Measurements from ENCODE around the gene INPP5E.
A peak's percentile ranks its signal among the peaks of the same experiment; 100 is the strongest.

Gene INPP5E

GRCh38 chr9:136451221-136451877 is 11.7 kb upstream of the INPP5E start:
- TF ChIP-seq PAX5 (IDR thresholded peaks at IDR 0.05; ENCODE audit: insufficient read depth, low read length, severe bottlenecking), result no peak
- no peak for DNase-seq (ENCODE audit: insufficient read length, low spot score)
- FAIRE-seq, result no peak

DNA sequence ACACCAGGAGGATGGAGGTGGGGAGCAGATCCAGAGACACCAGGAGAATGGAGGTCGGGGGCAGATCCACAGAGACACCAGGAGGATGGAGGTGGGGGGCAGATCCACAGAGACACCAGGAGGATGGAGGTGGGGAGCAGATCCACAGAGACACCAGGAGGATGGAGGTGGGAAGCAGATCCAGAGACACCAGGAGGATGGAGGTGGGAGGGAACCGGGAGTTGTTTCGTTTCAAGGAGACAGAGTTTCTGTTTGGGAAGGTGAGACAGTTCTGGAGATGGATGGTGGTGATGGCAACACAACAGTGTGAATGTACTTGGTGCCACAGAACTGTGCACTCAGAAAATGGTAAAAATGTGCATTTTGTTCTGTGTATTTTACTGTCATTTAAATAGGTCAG is 9.0 kb upstream of the INPP5E start:
- FAIRE-seq (peak; percentile 13), DNase-seq (ENCODE audit: insufficient read length, low spot score) (no peak)
- TF ChIP-seq POU2F2 (IDR thresholded peaks at IDR 0.05; ENCODE audit: low read depth, low read length) (no peak), TAF1 (IDR thresholded peaks at IDR 0.05; ENCODE audit: low read depth, low read length) (no peak), SPI1 (IDR thresholded peaks at IDR 0.05; ENCODE audit: low read depth, low read length) (no peak), POLR2AphosphoS5 (IDR thresholded peaks at IDR 0.05; ENCODE audit: low read depth, low read length) (no peak), PAX5 (IDR thresholded peaks at IDR 0.05; ENCODE audit: insufficient read depth, low read length, severe bottlenecking) (no peak), POLR2A (IDR thresholded peaks at IDR 0.05; ENCODE audit: low read depth, low read length) (no peak)

DNA sequence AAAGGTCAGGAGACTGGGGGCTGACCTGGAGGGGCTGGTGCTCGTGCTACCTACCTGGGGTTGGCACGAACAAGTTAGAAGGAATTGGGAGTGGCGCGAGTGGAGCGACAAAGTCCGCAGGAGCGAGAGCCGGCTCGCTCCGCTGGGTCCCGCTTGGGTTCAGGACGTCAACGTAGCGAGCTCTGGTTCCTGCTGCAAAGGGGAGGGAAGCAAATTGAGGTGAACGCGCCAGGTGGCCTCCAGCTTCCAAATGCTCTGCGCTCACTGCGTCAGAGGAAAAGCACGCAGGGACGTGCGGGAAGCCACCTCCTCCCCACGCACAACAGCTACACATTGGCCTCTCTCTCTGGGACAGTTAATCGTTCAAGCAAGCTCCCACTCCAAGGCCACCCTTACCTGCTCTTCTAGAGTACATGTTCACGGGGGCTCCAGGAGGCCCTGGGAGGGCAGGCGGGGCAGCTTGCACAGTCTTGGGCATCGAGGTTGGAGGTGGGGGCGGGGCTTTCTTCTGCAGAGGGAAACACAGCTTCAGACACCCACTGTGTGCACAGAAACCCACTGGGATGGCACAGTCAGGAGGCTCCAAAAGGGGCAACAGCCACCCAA is 7.6 kb upstream of the INPP5E start:
- TF ChIP-seq SPI1 (IDR thresholded peaks at IDR 0.05; ENCODE audit: low read depth, low read length) (no peak), PAX5 (IDR thresholded peaks at IDR 0.05; ENCODE audit: insufficient read depth, low read length, severe bottlenecking) (no peak), TAF1 (IDR thresholded peaks at IDR 0.05; ENCODE audit: low read depth, low read length) (no peak), POU2F2 (IDR thresholded peaks at IDR 0.05; ENCODE audit: low read depth, low read length) (no peak), POLR2AphosphoS5 (IDR thresholded peaks at IDR 0.05; ENCODE audit: low read depth, low read length) (no peak), POLR2A (IDR thresholded peaks at IDR 0.05; ENCODE audit: low read depth, low read length) (no peak)
- no peak for DNase-seq (ENCODE audit: insufficient read length, low spot score)
- no peak for FAIRE-seq

DNA sequence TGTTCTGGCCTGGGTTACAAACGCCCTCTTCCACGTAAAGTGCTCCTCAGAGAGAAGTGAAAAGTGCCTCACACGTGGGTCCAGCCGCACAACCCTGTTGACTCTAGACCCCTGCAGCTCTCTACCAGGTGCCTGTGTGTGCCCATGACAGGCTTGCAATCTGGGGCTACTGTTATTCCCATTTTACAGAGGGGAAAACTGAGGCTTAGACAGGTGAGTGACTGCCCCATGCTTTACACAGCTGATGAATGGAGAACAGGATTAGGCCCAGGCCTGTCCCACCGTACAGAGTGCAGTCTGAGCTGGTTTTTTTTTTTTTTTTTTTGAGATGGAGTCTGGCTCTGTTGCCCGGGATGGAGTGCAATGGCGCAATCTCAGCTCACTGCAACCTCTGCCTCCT is 6.2 kb upstream of the INPP5E start:
- DNase-seq (ENCODE audit: insufficient read length, low spot score) (no peak), FAIRE-seq (no peak)
- TF ChIP-seq POU2F2 (IDR thresholded peaks at IDR 0.05; ENCODE audit: low read depth, low read length) (no peak), POLR2A (IDR thresholded peaks at IDR 0.05; ENCODE audit: low read depth, low read length) (no peak), TAF1 (IDR thresholded peaks at IDR 0.05; ENCODE audit: low read depth, low read length) (no peak), PAX5 (IDR thresholded peaks at IDR 0.05; ENCODE audit: insufficient read depth, low read length, severe bottlenecking) (no peak), POLR2AphosphoS5 (IDR thresholded peaks at IDR 0.05; ENCODE audit: low read depth, low read length) (no peak), SPI1 (IDR thresholded peaks at IDR 0.05; ENCODE audit: low read depth, low read length) (no peak)

- TF ChIP-seq PAX5 (IDR thresholded peaks at IDR 0.05; ENCODE audit: insufficient read depth, low read length, severe bottlenecking), result no peak
- no peak for TF ChIP-seq POLR2A (IDR thresholded peaks at IDR 0.05; ENCODE audit: low read depth, low read length)
- no peak for TF ChIP-seq POU2F2 (IDR thresholded peaks at IDR 0.05; ENCODE audit: low read depth, low read length)
- FAIRE-seq, result no peak
- no peak for DNase-seq (ENCODE audit: insufficient read length, low spot score)
Measured at GRCh38 chr9:136444102-136444501, 4.5 kb upstream of the INPP5E start.

GRCh38 chr9:136443687-136444086 is 4.0 kb upstream of the INPP5E start:
- FAIRE-seq (no peak), DNase-seq (ENCODE audit: insufficient read length, low spot score) (no peak)
- TF ChIP-seq POLR2AphosphoS5 (IDR thresholded peaks at IDR 0.05; ENCODE audit: low read depth, low read length) (no peak), TAF1 (IDR thresholded peaks at IDR 0.05; ENCODE audit: low read depth, low read length) (no peak), POLR2A (IDR thresholded peaks at IDR 0.05; ENCODE audit: low read depth, low read length) (no peak), POU2F2 (IDR thresholded peaks at IDR 0.05; ENCODE audit: low read depth, low read length) (no peak), SPI1 (IDR thresholded peaks at IDR 0.05; ENCODE audit: low read depth, low read length) (no peak), PAX5 (IDR thresholded peaks at IDR 0.05; ENCODE audit: insufficient read depth, low read length, severe bottlenecking) (no peak)

DNA sequence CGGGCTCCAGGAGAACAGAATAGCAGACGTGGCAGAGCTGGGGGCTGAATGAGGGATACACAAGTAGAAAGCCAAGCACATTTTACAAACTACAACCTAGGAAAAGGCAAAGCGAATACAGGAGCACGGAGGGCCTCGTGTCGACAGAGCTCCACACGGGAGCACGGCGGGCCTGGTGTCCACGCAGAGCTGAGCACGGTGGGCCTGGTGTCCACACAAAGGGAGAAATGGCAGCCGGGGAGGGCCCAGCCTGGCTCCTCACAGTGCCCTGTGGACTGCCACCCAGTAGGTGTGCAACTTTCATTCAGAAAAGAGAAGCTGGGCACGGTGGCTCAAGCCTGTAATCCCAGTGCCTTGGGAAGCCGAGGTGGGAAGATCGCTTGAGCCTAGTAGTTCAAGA is 3.4 kb upstream of the INPP5E start:
- FAIRE-seq, result no peak
- no peak for DNase-seq (ENCODE audit: insufficient read length, low spot score)
- TF ChIP-seq SPI1 (IDR thresholded peaks at IDR 0.05; ENCODE audit: low read depth, low read length) (no peak), TAF1 (IDR thresholded peaks at IDR 0.05; ENCODE audit: low read depth, low read length) (no peak), PAX5 (IDR thresholded peaks at IDR 0.05; ENCODE audit: insufficient read depth, low read length, severe bottlenecking) (no peak), POLR2AphosphoS5 (IDR thresholded peaks at IDR 0.05; ENCODE audit: low read depth, low read length) (no peak), POLR2A (IDR thresholded peaks at IDR 0.05; ENCODE audit: low read depth, low read length) (no peak), POU2F2 (IDR thresholded peaks at IDR 0.05; ENCODE audit: low read depth, low read length) (no peak)

- TF ChIP-seq SPI1 (IDR thresholded peaks at IDR 0.05; ENCODE audit: low read depth, low read length) (no peak), POU2F2 (IDR thresholded peaks at IDR 0.05; ENCODE audit: low read depth, low read length) (no peak), POLR2A (IDR thresholded peaks at IDR 0.05; ENCODE audit: low read depth, low read length) (no peak), PAX5 (IDR thresholded peaks at IDR 0.05; ENCODE audit: insufficient read depth, low read length, severe bottlenecking) (no peak), POLR2AphosphoS5 (IDR thresholded peaks at IDR 0.05; ENCODE audit: low read depth, low read length) (no peak), TAF1 (IDR thresholded peaks at IDR 0.05; ENCODE audit: low read depth, low read length) (no peak)
- FAIRE-seq, result no peak
- DNase-seq (ENCODE audit: insufficient read length, low spot score), result no peak
Measured at GRCh38 chr9:136442265-136442664, 2.6 kb upstream of the INPP5E start.

DNA sequence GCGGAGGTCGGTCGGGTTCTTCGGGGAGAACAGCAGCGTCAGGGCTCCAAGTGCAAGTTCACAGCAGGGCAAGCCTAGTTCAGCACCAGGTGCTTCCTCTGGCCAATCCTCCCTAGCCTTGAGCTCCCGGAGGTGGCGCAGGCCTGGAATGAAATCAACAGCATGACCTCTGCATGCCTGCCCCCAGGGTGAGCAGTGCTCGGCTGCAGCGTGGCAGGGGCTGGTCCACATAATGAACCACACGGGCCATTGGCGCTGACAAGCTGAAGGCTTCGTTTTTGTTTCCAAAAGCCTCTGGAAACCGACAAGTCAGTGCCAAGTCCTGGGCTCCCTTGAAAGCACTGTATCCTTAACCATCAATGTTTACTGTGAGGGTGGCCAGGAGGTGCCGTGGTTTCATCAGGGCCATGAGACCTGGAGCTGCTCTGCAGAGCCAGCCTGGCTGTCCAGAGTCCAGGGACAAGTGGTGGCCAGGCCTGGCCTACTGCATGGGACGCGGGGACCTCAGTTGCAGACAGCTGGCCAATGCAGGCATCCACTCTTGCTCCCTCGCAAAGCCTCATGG is 2.1 kb upstream of the INPP5E start:
- no peak for DNase-seq (ENCODE audit: insufficient read length, low spot score)
- TF ChIP-seq PAX5 (IDR thresholded peaks at IDR 0.05; ENCODE audit: insufficient read depth, low read length, severe bottlenecking), result no peak
- TF ChIP-seq POLR2A (IDR thresholded peaks at IDR 0.05; ENCODE audit: low read depth, low read length), result no peak
- TF ChIP-seq POU2F2 (IDR thresholded peaks at IDR 0.05; ENCODE audit: low read depth, low read length), result no peak
- no peak for TF ChIP-seq POLR2AphosphoS5 (IDR thresholded peaks at IDR 0.05; ENCODE audit: low read depth, low read length)
- no peak for TF ChIP-seq TAF1 (IDR thresholded peaks at IDR 0.05; ENCODE audit: low read depth, low read length)
- TF ChIP-seq SPI1 (IDR thresholded peaks at IDR 0.05; ENCODE audit: low read depth, low read length), result no peak
- FAIRE-seq, result no peak
